C4-2B (cell line): ENCODE results near the gene SERPINB5.

Experiments
- CTCF ChIP-seq: fragments of 450-650 bp; conservative IDR thresholded peaks from 2 replicates; pipeline ENCODE4 v1.5.1; 2017; ENCODE audit warnings: mild to moderate bottlenecking
- ZFX ChIP-seq: fragments of 450-650 bp; IDR thresholded peaks from 2 replicates; pipeline ENCODE4 v1.6.1; 2017

- no peak for TF ChIP-seq CTCF
- no peak for TF ChIP-seq ZFX
These were observed 31.7 kb upstream of the SERPINB5 start for GRCh38 chr18:63445037-63445436.
